Epithelial cell of esophagus (primary cell): ENCODE data around the gene PRR23E.

Experiments
- DNase-seq: peaks from one replicate; pipeline ENCODE4 v3.0.0; 2010; ENCODE audit warnings: low read depth
- H3K4me3 ChIP-seq: 2 replicates; pipeline ENCODE4 v1.5.1; 2011; ENCODE audit warnings: mild to moderate bottlenecking, low read length, control low read depth
- TF ChIP-seq, protein P1 (sequence below): IDR thresholded peaks from 2 replicates; pipeline ENCODE4 v1.5.1; 2011; ENCODE audit warnings: low read depth, mild to moderate bottlenecking, low read length, control low read depth, inconsistent platforms; ENCODE audit not compliant: insufficient read depth; ENCODE audit errors: missing control alignments

Gene PRR23E

DNA sequence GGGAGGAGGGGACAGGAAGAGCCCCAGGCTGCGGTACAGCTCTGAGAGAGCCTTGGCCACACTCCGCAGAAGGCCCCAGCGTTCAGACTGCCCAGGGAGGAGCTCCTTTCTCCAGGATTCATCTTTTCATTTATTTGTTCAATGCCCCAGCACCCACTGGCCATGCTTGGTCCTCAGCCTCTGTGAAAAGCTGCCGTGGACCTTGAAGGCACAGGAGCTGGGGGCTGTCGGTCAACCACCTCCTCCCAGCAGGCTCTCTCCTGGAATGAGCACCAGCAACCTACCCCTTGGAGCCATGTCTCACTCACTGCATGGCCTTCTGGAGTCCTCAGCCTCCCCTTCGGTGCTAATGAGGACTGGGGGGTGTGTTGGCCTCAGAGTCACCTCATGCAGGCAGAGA, 21.6 kb upstream of the PRR23E start:
- no peak for DNase-seq
- TF ChIP-seq, protein P1, sequence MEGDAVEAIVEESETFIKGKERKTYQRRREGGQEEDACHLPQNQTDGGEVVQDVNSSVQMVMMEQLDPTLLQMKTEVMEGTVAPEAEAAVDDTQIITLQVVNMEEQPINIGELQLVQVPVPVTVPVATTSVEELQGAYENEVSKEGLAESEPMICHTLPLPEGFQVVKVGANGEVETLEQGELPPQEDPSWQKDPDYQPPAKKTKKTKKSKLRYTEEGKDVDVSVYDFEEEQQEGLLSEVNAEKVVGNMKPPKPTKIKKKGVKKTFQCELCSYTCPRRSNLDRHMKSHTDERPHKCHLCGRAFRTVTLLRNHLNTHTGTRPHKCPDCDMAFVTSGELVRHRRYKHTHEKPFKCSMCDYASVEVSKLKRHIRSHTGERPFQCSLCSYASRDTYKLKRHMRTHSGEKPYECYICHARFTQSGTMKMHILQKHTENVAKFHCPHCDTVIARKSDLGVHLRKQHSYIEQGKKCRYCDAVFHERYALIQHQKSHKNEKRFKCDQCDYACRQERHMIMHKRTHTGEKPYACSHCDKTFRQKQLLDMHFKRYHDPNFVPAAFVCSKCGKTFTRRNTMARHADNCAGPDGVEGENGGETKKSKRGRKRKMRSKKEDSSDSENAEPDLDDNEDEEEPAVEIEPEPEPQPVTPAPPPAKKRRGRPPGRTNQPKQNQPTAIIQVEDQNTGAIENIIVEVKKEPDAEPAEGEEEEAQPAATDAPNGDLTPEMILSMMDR, result no peak
- H3K4me3 ChIP-seq, result no peak overlapping the region

DNA sequence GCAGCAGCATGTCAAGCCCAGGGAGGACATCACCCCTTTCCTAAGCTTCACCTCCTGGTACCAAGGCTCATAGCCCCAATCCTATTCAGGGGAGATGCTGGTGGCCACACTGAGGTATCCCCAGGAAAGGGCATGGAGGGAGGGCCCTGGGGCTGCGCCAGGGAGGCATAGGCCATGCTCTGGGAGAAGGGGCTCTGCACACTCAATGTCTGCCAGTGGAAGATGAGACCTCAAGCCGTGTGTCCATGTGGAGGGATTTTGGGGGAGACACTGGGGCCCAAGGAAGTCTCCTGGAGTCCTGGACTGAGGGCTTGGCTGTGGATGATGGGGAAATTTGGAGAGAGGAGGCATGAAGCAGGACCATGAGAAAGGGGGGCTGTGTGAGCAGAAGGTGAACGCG, 21.2 kb upstream of the PRR23E start:
- H3K4me3 ChIP-seq, result no peak overlapping the region
- TF ChIP-seq, protein P1, result no peak
- DNase-seq, result no peak

DNA sequence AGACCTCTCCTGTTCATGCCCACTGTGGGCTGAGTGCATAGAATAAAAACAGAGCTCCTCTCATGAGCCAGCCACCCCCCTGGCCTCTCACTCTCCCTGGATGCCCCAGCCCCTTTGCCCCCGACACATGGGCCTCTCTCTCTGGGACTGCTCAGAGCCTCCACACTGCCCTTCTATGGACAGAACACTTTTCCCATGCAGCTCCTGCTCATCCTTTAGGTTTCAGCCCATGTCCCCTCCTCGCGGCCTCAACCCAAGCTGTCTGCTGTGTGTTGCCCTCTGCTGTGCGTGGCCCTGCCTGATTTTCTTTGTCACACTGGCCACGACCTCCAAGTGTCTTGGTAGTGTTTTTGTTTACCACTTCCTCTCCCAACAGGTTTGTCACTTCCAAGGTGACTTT, 20.7 kb upstream of the PRR23E start:
- DNase-seq, result no peak
- TF ChIP-seq, protein P1, result no peak
- H3K4me3 ChIP-seq, result no peak overlapping the region

DNA sequence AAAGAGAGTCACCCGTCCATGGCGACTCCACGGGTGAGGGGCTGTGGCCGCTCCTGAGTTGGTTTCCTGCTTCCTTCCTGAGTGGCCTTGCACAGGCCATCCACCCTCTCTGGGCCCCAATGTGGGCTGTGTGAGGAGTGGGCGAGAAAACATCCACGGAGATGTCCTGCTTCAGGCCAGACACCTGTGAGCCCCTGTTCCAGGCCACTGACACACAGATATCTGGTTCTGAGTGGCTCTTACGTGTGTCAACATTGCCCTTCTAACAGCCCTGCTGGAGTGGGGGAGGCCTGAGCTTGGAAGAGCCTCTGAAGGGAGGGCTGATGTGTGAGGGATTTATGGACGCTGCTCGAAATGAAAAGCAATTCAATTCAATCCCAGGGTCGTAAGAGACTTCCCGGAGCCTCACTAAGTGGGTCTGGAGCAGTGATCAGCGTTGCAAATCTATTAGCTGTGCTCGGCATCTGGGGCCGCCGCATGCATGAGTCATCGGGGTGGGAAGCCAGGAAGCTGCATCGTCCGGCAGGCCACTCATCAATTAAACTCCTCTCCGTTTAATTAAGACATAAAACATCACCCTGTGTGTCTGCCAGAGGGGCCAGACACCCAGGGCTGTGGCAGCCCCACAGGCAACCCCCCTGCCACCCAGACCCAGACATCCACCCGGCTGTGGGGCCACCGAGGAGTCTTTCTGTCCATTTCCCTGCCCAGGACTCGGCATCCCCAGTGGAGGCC, 20.0 kb upstream of the PRR23E start:
- TF ChIP-seq, protein P1, result no peak
- peak; percentile 14 for DNase-seq
- H3K4me3 ChIP-seq, result no peak overlapping the region

DNA sequence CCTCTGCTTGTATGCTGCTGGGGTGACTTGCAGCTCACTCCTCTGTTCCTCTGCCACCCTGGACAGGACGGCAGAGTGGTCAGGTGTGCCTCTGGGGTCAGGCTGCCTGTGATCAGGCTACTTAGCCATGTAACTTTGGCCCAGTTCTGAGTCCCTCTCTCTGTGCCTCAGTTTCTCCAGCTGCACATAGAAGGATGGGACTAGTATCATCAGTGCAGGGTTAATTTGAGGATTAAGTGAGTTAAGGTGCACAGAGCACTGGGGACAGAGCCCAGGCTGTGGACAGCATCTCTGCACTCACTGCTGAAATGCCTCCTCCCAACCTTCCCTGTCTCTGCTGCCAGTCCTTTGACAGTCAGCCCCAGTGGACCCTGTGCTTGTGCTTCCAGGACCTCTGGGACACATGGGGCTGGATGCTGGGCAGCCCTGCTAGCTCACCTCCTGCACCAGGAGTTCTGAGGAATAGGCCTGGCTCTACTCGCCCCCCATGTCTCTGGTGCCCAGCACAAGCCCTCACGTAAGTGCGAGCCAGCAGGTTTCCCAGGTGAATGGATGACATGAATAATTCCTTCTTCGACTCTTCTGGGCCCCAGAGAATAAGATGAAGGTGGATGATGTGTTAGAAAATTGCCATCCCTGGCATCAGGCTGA, 19.3 kb upstream of the PRR23E start:
- no peak for DNase-seq
- TF ChIP-seq, protein P1, result no peak
- no peak overlapping the region for H3K4me3 ChIP-seq

DNA sequence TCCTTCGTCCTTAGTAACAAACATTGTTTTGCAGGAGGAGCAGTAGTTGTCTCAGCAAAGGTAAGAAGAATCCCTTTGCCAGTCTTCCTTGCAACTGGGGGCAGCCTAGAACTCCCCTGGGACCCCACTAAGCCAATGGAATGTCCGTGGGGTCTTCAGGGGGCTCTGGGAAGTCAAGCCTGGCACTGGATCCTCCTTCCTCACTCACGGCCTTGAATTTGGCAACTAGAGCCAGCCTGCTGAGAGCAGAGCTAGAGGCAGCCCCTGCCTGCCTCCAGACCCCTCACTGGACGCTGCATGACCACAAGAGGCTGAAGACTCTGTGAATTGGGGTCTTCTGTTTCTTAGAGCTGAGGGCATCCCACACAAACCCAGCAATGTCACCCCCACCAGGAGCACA, 18.6 kb upstream of the PRR23E start:
- DNase-seq, result no peak
- H3K4me3 ChIP-seq, result no peak overlapping the region
- TF ChIP-seq, protein P1, result no peak
